Dedifferentiated amniotic fluid mesenchymal stem cell (primary cell): Measurements from ENCODE around the gene DENND5A.
A peak's percentile ranks its signal among the peaks of the same experiment; 100 is the strongest.
"Not testable (repeated sequence)": the region's sequence is repeated elsewhere in the genome, so short reads cannot be mapped to it uniquely, and the experiment has no call there.

Experiments used
- DNase-seq: peaks from one replicate; pipeline ENCODE4 v3.0.0-alpha.2; 2016; ENCODE audit errors: extremely low spot score

Gene DENND5A

DNA sequence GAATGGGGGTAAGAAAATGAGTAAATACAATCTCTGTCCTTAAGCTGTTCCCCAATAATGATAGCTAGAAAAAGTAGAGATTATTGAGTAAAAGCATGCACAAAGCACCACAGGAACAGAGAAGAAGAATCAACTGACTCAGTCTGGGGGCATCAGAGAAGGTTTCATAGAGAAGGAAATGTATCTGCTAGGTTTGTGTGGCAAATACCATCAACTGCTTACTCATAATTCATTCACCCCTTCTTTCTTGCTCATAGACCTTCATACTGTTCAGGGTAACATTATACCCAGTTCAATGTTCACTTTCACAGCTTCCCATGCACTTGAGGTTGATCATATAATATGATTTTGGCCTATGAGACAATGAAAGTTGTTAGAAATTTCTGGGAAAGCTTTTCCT lies 88.6 kb downstream of the DENND5A start:
- DNase-seq: no peak

DNA sequence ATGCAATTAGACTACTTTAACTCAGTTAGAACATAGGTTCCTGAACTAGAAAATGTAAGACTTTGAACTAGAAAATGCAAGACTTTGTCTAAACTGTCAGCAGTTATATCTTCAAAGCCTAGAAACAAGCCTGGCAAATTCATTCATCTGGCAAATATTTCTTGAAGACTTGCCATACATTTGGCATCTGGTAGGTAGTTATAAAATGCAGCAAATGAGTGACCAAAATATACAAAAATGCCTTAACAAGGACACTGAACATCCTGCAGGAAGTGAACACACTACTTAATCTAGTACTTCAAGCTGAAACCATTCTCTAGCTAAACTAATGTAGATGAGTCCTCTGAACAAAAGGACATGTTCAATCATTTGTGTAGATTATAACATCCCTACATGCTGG lies 89.0 kb downstream of the DENND5A start:
- no peak for DNase-seq

DNA sequence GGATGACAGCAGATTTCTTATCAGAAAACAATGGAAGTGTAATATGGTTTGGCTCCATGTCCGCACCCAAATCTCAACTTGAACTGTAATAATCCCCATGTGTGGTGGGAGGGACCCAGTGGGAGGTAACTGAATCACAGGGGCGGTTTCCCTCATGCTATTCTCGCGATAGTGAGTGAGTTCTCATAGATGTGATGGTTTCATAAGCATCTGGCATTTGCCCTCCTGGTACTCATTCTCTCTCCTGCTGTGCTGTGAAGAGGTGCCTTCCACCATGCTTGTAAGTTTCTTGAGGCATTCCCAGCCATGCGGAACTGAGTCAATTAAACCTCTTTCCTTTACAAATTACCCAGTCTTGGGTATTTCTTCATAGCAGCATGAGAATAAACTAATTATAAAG lies 92.8 kb downstream of the DENND5A start:
- DNase-seq: no peak

DNA sequence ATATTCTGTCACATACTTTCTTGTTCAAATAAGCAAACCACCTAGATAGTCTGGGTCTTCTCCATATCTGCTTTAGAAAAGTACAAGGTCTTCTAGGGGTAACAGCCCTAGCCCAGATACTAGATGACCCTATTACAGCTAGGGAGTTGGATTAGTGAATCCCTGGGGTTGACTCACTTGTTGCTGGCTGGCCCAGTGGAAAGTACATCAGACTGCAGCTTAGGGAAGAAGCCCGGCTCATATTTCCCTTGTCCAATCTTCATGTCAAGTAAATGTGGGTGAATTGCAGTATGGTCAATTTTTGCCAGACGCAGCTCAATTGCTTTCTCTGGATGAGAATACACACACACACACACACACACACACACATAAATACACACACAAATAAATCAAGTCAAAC lies 94.7 kb downstream of the DENND5A start:
- DNase-seq: peak; percentile 63

DNA sequence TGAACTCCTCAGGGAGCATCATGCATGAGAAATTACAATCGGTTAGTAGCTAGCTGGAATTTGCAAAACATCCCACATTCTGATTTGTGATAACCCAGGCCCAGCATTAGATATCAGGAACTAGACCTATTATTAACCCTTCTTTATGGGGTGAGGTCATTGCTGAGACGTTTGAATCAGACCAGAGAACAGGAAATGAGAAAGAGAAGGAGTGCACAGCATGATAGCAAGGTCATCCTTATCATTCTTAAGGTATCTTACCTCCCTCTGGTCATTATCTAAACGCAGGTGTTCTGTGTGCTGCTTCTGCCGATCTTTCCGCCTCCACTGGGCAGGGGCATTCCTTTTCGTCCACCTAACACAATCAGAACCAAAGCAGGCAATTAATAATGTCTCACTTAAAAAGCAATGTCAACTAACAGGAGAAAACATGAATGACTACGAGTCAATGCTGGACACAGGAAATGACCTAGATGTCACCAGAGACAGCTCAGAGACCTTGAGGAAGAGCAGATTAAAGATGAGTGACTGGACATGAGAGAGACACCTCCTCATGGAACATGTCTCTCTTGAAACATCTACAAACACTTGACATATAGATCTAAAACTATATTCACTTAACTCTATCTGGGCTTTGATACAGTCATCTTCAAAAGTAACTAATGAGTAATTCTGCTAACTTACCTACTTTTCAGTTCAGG lies 95.4 kb downstream of the DENND5A start:
- no peak for DNase-seq

DNA sequence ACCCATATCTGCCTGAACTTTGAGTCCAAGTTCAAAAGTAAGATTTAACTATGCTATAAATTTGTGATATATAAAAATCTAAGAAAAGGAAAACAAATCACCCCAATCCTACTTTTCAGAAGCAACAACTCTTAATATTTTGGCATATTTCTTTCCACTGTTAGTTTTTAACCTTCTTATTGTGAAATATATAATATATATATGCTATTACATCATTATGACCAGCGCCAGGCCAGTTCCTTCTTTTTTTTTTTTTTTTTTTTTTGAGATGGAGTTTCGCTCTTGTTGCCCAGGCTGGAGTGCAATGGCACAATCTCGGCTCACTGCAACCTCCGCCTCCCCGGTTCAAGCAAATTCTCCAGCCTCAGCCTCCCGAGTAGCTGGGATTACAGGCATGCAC lies 103.2 kb downstream of the DENND5A start:
- DNase-seq: not testable (repeated sequence)

DNA sequence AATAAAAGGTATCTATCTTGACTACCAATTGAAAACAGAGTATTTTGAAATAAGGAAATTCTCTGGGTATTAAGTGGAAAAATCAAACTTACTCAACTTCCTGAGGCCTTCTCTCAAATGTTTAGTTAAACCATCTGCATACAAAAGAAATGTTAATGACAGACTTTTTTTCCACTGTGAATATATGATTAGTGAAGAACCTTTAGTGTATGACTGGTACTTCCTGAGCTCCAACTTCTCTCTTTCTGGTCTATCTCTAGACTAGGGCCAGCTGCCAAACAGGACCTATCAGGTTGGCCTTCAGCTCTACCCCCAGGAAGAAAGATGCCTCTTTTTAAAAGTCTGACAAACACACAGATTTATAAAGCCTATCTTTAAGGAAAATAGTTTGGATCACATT lies 105.0 kb downstream of the DENND5A start:
- DNase-seq: no peak

DNA sequence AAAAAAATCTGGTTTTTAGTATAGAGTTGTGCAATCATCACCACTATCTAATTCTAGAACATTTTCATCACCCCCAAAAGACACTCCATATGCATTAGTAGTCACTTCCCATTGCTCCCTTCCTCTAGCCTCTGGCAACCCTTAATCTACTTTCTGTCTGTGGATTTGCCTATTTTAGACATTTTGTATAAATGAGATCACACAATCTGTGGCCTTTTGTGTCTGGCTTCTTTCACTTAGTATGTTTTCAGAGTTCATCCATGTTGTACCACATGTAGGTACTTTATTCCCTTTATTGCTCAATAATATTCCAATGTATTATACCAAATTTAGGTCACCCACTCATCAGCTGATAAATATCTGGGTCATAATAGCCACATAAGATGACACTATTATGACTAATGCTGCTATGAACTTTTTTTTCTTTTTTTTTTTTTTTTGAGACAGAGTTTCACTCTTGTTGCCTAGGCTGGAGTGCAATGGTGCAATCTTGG lies 106.2 kb downstream of the DENND5A start:
- no peak for DNase-seq

DNA sequence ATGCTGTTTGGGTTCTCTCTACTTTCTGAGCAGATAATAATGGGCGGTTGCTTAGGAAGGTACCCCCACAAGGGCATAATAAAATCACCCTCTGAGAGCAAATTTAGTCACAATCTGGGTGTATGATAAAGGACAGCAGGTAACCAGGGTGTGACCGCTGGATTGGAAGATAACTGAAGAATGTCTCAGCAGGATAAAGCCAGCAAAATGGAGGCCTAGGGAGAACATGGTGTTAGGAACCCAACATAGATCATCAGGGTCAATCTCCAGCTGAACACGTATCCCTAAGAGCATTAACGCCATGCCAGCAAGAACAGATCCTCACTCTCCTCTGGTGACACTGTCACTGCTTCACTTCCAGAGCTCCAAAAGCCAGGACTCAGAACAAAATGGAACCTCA lies 109.2 kb downstream of the DENND5A start:
- DNase-seq: no peak

DNA sequence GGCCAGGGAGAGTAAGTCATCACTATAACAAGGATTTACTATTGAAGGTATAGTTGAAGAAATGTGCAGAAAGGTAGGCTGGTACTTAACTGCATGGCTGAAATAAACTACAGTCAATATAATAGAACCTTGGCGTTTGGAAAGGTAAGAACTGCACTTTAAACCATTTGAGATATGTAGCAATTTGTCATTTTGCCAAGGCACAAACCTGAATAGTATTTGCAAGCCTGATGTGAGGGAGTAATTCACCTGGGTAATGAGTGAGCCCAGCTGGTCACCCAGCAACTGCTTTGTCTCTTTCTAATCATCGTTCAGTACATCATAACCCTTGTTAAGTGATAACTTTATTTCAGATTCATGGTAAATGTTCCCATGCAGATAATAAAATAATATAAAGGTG lies 111.5 kb downstream of the DENND5A start:
- no peak for DNase-seq

DNA sequence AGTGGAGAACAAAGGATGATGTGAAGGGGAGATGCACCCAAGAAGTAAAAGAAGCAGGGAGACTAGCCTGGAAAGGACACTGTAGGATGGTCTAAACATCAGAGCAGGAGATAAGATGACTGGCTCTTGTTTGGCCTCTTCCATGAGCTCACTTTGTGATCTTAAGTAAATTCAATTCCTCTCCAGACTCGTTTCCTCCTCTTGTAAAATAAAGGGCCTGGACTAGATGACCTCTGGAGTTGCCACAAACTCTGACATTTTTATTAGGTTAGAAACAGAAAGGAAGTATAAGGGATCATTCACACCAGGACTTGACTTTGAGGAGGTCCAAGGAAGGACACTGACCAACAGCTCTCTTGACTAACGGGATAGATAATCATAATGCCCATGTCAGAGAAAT lies 113.5 kb downstream of the DENND5A start:
- no peak for DNase-seq

DNA sequence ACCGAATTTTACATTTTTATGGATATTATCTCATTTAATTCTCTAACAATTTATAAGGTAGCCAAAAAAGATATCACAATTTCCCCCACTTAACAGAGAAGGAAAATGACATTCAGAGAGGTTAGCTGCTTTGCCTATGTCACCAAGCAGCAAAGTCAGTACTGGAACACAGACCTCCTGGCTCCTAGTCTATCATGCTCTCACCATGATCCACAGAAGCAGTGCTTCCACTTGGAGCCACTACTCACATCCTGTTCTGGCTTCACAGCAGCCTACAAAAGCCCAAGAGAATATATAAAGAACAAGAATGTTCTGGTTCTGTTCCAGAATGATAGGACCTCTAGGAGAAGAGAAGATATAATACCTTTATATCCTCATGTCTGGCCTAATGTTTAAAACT lies 114.2 kb downstream of the DENND5A start:
- DNase-seq: no peak

DNA sequence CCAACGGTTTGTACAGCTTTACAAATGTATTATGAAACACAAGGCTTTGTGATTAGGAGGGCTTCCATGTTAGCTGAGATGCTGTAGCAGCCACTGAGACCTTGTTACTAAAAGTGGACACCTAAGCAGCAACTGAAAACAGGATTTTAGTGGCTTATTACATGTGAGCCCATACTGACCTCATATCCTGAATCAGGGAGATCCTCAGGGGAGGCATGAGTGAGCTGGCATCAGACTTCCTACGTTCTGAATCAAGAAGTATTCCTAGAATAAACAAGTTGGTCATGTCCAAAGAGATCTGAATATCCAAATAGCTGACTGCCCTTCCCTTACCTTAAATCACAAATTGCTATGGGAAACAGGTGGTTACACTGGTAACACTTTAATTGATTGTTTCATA lies 114.6 kb downstream of the DENND5A start:
- DNase-seq: peak; percentile 36

DNA sequence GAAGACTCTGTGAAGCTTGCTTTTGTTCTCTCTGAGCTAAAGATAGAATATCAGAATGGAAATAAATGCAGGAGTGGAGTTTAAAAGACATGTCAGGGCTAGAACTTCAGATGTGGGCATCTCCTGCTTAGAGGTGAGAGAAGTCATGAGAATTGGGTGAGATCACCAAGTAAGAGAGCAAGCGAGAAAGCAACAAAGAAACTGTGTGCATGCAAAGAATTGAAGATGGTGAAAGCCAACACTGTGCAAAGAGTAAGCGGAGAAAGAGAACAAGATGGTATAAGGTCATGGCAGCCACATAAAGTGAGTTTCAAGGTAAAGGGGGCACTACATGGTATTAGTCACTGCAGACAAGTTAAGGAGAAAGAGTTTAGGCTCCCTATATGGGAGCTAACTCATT lies 116.4 kb downstream of the DENND5A start:
- DNase-seq: no peak

DNA sequence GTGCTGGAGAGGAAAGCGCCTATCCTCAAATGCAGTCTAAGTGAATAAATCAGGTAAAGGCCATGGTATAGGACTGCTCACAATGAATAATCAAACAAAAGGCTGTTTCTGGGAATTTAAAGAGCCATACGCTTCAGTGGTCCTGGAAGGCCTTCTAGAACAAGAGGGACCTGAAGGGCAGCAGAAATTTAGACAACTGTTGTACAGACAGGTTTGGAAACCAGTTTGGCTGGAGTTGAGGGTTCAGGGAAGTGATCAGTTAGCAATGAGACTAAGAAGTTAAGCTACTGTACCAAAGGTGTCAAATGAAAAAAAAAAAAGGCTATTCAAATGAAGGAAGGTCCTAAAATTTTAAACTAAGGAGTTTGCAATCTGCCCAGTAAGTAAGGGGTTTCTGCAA lies 117.1 kb downstream of the DENND5A start:
- DNase-seq: no peak

DNA sequence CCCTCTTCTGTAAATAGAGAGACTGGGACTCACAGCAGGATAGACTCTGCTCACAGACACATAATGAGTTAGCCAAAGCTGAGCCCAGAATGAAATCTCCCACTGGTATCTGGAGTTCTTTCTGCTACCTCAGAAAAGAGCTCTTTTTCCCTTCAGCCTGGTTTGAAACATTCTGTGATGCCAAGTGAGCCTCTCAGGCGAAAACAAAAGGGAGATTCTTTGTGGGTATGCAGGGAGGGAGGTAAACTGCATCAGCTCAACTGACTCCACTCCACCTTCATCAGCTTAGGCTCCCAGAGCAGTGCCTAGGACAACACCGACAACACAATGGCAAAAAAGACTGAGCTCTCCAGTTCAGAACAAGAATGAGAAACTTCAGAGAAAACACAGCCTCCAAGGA lies 118.7 kb downstream of the DENND5A start:
- no peak for DNase-seq

DNA sequence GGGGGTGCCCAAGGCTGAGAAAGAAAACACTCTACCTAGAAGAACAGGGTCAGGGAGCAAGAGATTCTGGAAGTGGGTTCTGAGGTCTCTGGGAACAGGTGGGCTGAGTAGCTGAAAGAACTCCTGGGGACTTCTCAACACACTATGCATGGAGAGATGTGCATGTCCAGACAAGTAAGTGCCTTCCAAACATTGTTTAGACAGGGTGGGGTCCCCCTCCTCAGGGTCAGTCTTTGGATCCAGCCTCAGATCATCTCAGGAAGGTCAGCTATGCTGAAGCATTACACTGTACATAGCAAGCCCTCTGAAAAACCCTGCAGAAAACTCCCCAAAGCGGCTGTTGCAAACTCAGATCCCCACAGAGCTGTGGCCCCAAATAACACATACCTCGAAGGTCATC lies 119.9 kb downstream of the DENND5A start:
- no peak for DNase-seq

DNA sequence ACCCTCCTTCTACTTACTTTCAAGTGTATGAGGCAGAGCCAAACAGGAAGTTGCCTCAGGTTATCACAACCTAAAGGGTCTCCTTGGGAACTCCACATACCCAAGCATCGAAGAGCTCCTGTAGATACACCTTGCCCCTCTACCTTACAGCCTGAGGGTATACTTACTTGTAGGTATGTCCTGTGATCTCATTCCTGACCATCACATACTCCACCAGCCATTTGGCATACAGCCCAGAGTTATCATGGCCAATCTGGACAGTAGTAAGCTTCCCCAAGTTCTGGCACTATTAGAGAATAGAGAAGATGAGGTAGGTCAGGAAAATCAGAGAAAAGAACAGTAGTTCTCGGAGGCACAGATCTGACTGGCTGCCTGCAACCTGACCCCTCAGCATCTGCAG lies 120.3 kb downstream of the DENND5A start:
- DNase-seq: no peak

DNA sequence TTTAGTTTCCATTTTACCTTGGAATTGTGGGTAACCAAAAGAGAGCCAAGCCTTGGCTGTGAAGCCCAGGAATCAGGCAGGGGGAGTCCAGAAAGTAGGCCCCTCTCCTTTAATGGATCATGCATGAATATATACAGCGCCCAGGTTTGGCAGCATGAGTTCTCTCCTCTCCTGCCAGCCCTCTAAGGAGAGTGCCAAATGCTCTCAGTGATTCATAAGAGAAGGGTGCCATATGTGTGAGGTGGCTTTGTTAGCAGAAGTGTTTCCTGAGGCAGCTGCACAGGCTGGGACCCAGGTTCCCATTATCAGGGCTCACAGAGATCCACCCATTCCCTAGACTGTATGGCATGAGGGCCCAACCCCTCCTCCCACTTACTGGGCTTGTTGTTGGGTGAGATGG lies 121.4 kb downstream of the DENND5A start:
- DNase-seq: no peak

DNA sequence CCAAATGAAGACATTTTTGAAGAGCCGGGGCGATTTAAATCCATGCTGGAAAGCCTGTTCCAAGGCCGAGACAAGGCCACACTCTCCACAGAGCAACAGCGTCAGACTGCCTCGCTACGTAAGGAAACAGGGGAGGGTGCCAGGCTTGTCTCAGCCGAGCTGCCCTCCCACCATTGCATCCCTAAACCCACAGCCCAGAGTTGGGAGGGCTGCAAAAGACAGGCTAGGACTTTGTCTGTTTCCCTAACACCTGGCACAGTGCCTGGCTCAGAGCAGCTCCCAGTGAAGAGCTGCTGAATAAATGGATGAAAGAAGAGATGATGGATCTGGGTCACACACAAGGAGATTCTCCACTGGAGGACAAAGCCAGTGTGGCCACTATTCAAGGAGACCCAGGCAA lies 122.4 kb downstream of the DENND5A start:
- no peak for DNase-seq

DNA sequence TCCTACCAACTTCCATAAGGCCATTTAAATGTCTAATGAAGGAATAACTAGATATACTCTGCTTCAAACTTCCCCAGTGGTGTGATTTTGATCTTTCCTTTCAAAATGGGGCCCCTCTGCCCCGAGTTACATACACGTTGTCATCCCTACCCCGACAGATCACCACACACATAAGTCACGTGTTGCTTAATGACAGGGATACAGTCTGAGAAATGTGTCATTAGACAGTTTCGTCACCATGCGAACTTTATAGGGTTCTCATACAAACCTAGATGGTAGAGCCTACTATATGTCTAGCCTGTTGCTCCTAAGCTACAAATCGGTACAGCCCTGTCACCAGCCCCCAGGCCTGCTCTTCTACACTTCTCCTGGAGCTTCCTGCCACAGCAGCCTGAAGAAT lies 124.0 kb downstream of the DENND5A start:
- DNase-seq: no peak

DNA sequence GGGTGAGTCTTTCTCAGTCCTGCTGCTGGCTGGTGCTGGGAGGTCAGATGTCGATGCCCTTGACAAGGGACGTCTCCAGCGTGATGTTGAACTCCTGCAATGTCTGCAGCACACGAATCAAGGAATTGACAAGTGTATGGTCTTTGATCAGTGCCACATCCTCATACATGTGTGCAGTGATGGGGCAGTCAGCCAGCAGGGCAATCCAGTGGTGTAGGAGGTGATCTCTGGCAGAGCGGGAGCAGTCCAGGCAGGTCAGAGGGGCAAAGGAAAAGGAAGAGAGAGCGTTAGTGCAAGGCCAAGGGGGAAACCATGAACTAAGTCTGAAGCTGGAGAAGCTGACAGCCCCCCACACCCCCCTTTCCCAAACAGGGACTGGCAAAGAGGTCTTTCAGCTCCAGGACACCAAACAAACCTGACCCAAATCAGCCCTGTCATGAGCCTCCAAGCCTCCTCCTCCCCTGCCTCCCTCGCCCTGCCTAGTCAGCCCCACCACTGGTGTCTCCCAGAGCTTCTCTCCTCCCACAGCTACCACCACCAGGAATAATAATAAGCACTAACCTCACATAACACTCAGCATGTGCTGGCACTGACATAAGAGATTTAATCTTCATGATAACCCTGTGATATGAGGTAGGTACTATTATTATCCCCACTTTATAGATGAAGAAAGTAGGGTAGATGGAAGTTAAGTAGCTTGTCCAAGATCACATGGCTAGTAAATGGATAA lies 125.4 kb downstream of the DENND5A start:
- no peak for DNase-seq
